ENCODE measurements around the gene CD164. TPM values are rescaled to one million over a fixed set of nuclear protein-coding genes. Genes with fewer than 3 reads are reported as not detected.

Gene CD164
- total and polyA plus RNA-seq, 2 of the 4 experiments (the other 2 are of a cell fraction) = 146 to 150 TPM

DNA sequence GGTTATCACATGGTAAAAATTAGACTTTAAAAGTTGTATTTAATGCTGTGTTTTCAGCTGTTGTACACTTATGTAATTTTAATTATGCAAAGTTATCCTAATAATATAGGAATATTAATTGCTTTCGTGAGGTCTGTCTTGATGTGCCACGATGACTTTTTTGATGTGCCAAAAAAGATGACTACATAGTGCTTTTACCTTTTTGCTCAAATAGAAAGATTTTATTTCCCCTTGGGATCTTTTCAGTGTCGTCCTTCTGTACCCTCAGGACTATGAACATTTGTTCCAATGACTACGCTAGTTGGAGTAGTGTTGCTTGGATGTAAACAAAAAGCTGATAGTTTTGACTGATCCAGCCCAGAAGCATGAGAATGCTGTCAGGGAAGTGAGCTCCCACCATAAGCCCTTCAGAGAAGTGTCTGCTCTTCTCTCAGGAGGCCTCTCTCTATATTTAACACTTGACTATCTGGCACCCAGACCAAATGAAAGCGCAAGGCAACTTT, 1.2 kb upstream of the CD164 start:
- no peak overlapping the region for H3K27ac ChIP-seq (ENCODE audit: insufficient read depth, low read length)
- no peak overlapping the region for H4K5ac ChIP-seq (ENCODE audit: low read depth, low read length)
- ATAC-seq (ENCODE audit: low read depth) (no peak), DNase-seq (no peak)
- H2BK120ac ChIP-seq (ENCODE audit: low read depth, low read length) = no peak overlapping the region
- H3K14ac ChIP-seq (replicated peaks; ENCODE audit: low read depth, low read length) = no peak overlapping the region
- no peak overlapping the region for H2BK15ac ChIP-seq (ENCODE audit: low read depth, low read length)
- in situ Hi-C loops (cut with MboI; ENCODE audit: low sequenced_read_pairs) = loop anchor here (25.0 kb wide), 2 partner anchors 196 to 846 kb away; no protein-coding TSS in a partner anchor
- H3K9me3 ChIP-seq (ENCODE audit: control insufficient read depth, insufficient read depth, low read length) = no peaks in the 10 kb centered on the region
- peak overlapping the region in 1 of 2 experiments; percentile 18; a peak in 2 of 4 replicates for H4K8ac ChIP-seq (ENCODE audit: low read depth in 2 of 2, low read length in 2 of 2)
- peaks cover 8 to 16% of the 10 kb centered on the region in 2 experiments for H3K79me1 ChIP-seq (ENCODE audit: low read depth in 1 of 2, low read length in 2 of 2)
- H3K9ac ChIP-seq (ENCODE audit: low read depth, low read length) = peak overlapping the region; percentile 66; the same call in 1 of the 2 replicates
- peak overlapping the region; percentile 20; the same call in 1 of the 2 replicates for H3K18ac ChIP-seq (ENCODE audit: low read depth, low read length)
- H3K23ac ChIP-seq (ENCODE audit: low read depth, low read length) = no peak overlapping the region
- H3K4me2 ChIP-seq (ENCODE audit: low read depth, low read length) = peak overlapping the region; percentile 91
- H4K91ac ChIP-seq (ENCODE audit: insufficient read depth, low read depth, low read length) = no peak overlapping the region
- H4K20me1 ChIP-seq (ENCODE audit: insufficient read depth, low read length) = peaks cover 34% of the 10 kb centered on the region
- peaks cover 11% of the 10 kb centered on the region for H3K27me3 ChIP-seq (ENCODE audit: control insufficient read depth, insufficient read depth, low read length)
- H3K56ac ChIP-seq (ENCODE audit: extremely low read depth, insufficient read depth, low read length) = no peak overlapping the region
- peak overlapping the region; percentile 64; the same call in 1 of the 2 replicates for H3K4me3 ChIP-seq (ENCODE audit: insufficient read depth, low read depth, low read length)
- no peaks in the 10 kb centered on the region for H3K36me3 ChIP-seq (ENCODE audit: control insufficient read depth, insufficient read depth, low read length)
- no TSS peak for BruUV-seq (replicated peaks)
- dilution Hi-C loops (cut with HindIII; ENCODE audit: low sequenced_read_pairs, unreplicated experiment) = no loop called here
- H2AK5ac ChIP-seq (ENCODE audit: low read depth, low read length) = peak overlapping the region; percentile 2; the same call in 1 of the 2 replicates
- intact Hi-C loops (cut with micrococcal nuclease) = loop anchor here (1.0 to 10.0 kb wide), 6 partner anchors 57 to 826 kb away; partner anchors contain the start of genes AK9, FIG4, PPIL6 and SMPD2
- POLR2A ChIA-PET (ENCODE audit: unreplicated experiment) = interaction anchor here (0.6 kb wide), 2 partner anchors 193 to 1381 kb away, joined by 3 to 5 read pairs; no protein-coding TSS in a partner anchor
- H2AK9ac ChIP-seq (replicated peaks; ENCODE audit: low read depth, low read length, poor library complexity) = no peak overlapping the region
- peak overlapping the region; percentile 26 for H2AFZ ChIP-seq (replicated peaks; ENCODE audit: low read length, poor library complexity)
- H3K4ac ChIP-seq (ENCODE audit: low read depth, low read length) = no peak overlapping the region
- 0 out of 2 replicates have a peak, but pooled peaks cover 1% of the 10 kb centered on the region for H3K4me1 ChIP-seq (ENCODE audit: control insufficient read depth, insufficient read depth, low read length)
- H3K9me1 ChIP-seq (ENCODE audit: insufficient read depth, low read length) = no peaks in the 10 kb centered on the region; the same call in 1 of the 2 replicates
- CTCF ChIA-PET = interaction anchor here (0.6 to 2.4 kb wide), 4 partner anchors 13 to 196 kb away, joined by 3 to 14 read pairs (median 3); no protein-coding TSS in a partner anchor
- no CpG with 5 or more reads among the region's 5 CpGs for WGBS, 2 experiments (ENCODE audit: extremely low coverage in 2 of 2, insufficient read length in 1 of 2)
- no peak overlapping the region for H2BK20ac ChIP-seq (ENCODE audit: low read depth, low read length)
- H2BK5ac ChIP-seq (ENCODE audit: low read depth, low read length, poor library complexity, severe bottlenecking) = no peak overlapping the region
- TF ChIP-seq MAFK (IDR thresholded peaks at IDR 0.05; ENCODE audit: low read depth, low read length) = no peak
- TF ChIP-seq, protein P1, sequence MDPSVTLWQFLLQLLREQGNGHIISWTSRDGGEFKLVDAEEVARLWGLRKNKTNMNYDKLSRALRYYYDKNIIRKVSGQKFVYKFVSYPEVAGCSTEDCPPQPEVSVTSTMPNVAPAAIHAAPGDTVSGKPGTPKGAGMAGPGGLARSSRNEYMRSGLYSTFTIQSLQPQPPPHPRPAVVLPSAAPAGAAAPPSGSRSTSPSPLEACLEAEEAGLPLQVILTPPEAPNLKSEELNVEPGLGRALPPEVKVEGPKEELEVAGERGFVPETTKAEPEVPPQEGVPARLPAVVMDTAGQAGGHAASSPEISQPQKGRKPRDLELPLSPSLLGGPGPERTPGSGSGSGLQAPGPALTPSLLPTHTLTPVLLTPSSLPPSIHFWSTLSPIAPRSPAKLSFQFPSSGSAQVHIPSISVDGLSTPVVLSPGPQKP (IDR thresholded peaks at IDR 0.05; ENCODE audit: borderline replicate concordance, low read depth, low read length) = no peak
- TF ChIP-seq RCOR1 (IDR thresholded peaks at IDR 0.05; ENCODE audit: insufficient replicate concordance, low read length) = no peak
- no peak for TF ChIP-seq MAZ (IDR thresholded peaks at IDR 0.05; ENCODE audit: borderline replicate concordance, low read depth, low read length)
- no peak for TF ChIP-seq CEBPB (IDR thresholded peaks at IDR 0.05; ENCODE audit: low read depth, low read length)
- no peak for TF ChIP-seq RFX5 (IDR thresholded peaks at IDR 0.05; ENCODE audit: low read depth, low read length)
- TF ChIP-seq, protein P2, sequence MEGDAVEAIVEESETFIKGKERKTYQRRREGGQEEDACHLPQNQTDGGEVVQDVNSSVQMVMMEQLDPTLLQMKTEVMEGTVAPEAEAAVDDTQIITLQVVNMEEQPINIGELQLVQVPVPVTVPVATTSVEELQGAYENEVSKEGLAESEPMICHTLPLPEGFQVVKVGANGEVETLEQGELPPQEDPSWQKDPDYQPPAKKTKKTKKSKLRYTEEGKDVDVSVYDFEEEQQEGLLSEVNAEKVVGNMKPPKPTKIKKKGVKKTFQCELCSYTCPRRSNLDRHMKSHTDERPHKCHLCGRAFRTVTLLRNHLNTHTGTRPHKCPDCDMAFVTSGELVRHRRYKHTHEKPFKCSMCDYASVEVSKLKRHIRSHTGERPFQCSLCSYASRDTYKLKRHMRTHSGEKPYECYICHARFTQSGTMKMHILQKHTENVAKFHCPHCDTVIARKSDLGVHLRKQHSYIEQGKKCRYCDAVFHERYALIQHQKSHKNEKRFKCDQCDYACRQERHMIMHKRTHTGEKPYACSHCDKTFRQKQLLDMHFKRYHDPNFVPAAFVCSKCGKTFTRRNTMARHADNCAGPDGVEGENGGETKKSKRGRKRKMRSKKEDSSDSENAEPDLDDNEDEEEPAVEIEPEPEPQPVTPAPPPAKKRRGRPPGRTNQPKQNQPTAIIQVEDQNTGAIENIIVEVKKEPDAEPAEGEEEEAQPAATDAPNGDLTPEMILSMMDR (conservative IDR thresholded peaks at IDR 0.05; ENCODE audit: low read depth, low read length) = no peak
- TF ChIP-seq BHLHE40 (IDR thresholded peaks at IDR 0.05; ENCODE audit: low read depth, low read length) = no peak
- no peak for TF ChIP-seq RAD21 (IDR thresholded peaks at IDR 0.05; ENCODE audit: low read length)
- TF ChIP-seq NFE2L2 (IDR thresholded peaks at IDR 0.05; ENCODE audit: low read depth, low read length) = no peak
- no peak for TF ChIP-seq FOS (IDR thresholded peaks at IDR 0.05; ENCODE audit: low read depth, low read length)
- no peak for TF ChIP-seq CHD1 (IDR thresholded peaks at IDR 0.05; ENCODE audit: low read depth, low read length)
- no peak for TF ChIP-seq MXI1 (IDR thresholded peaks at IDR 0.05; ENCODE audit: borderline replicate concordance, low read depth, low read length)
- TF ChIP-seq, protein P3, sequence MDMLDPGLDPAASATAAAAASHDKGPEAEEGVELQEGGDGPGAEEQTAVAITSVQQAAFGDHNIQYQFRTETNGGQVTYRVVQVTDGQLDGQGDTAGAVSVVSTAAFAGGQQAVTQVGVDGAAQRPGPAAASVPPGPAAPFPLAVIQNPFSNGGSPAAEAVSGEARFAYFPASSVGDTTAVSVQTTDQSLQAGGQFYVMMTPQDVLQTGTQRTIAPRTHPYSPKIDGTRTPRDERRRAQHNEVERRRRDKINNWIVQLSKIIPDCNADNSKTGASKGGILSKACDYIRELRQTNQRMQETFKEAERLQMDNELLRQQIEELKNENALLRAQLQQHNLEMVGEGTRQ (IDR thresholded peaks at IDR 0.05; ENCODE audit: low read depth, low read length) = no peak
- no peak for TF ChIP-seq POLR2A (IDR thresholded peaks at IDR 0.05; ENCODE audit: low read depth, low read length)
